ENCODE results near the gene EIF1. TPM values are rescaled to one million over a fixed set of nuclear protein-coding genes. Genes with fewer than 3 reads are reported as not detected.

The EIF1 gene
- total RNA-seq, 2 experiments from 2014 or later = 145 to 659 TPM

DNA sequence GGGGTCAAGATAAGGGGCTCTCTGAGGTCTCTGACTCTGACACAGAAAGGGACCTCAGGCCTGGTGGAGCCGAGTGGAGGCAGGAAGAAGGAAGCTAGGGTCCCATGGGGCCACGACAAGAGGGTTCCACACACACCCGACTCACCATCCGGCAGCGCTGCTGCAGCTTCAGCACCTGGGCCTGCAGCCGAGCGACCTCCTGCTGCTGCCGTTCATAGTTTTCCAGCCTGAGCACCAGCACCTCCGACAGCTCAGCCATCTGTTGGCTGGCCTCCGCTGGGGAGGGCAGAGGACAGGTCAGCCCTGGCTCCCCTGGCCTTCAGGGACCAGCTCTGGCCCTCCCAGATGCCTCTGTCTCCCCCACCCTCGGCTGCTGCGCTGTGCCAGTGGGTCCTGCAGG, 39.4 kb downstream of the EIF1 start:
- H3K36me3 ChIP-seq (ENCODE audit: insufficient read depth, low read length) = no peaks in the 10 kb centered on the region
- H3K4me3 ChIP-seq (ENCODE audit: low read depth, low read length, poor library complexity, severe bottlenecking) = no peak overlapping the region
- H4K20me1 ChIP-seq (ENCODE audit: insufficient read depth, low read length) = no peaks in the 10 kb centered on the region
- intact Hi-C loops (cut with micrococcal nuclease; ENCODE audit: unreplicated experiment) = no loop called here
- POLR2A ChIA-PET = interaction anchor here (0.7 kb wide), 1 partner anchor 87 kb away, joined by 3 read pairs; no protein-coding TSS in a partner anchor
- no TSS peak for BruUV-seq (replicated peaks)
- no peak overlapping the region for H3K4me2 ChIP-seq (ENCODE audit: low read length)
- H3K79me2 ChIP-seq (ENCODE audit: insufficient read depth, low read depth, low read length) = no peaks in the 10 kb centered on the region
- CTCF ChIA-PET (ENCODE audit: unreplicated experiment) = no interaction called here
- H3K4me1 ChIP-seq (ENCODE audit: insufficient read depth, low read length, poor library complexity, severe bottlenecking) = peaks cover 7% of the 10 kb centered on the region
- TF ChIP-seq, protein P1, sequence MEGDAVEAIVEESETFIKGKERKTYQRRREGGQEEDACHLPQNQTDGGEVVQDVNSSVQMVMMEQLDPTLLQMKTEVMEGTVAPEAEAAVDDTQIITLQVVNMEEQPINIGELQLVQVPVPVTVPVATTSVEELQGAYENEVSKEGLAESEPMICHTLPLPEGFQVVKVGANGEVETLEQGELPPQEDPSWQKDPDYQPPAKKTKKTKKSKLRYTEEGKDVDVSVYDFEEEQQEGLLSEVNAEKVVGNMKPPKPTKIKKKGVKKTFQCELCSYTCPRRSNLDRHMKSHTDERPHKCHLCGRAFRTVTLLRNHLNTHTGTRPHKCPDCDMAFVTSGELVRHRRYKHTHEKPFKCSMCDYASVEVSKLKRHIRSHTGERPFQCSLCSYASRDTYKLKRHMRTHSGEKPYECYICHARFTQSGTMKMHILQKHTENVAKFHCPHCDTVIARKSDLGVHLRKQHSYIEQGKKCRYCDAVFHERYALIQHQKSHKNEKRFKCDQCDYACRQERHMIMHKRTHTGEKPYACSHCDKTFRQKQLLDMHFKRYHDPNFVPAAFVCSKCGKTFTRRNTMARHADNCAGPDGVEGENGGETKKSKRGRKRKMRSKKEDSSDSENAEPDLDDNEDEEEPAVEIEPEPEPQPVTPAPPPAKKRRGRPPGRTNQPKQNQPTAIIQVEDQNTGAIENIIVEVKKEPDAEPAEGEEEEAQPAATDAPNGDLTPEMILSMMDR (conservative IDR thresholded peaks at IDR 0.05; ENCODE audit: low read length) = no peak
- no peak for TF ChIP-seq EZH2phosphoT487 (IDR thresholded peaks at IDR 0.05; ENCODE audit: borderline replicate concordance, low read depth, low read length)
- no peaks in the 10 kb centered on the region for H3K9me2 ChIP-seq (ENCODE audit: insufficient read depth, low read length)
- peak; percentile 40 for DNase-seq (ENCODE audit: low spot score)
- H2AFZ ChIP-seq (ENCODE audit: low read length) = no peak overlapping the region
- no peaks in the 10 kb centered on the region for H3K9me3 ChIP-seq (ENCODE audit: low read length)
- H3K27ac ChIP-seq (ENCODE audit: low read depth, low read length, poor library complexity, severe bottlenecking) = no peak overlapping the region

DNA sequence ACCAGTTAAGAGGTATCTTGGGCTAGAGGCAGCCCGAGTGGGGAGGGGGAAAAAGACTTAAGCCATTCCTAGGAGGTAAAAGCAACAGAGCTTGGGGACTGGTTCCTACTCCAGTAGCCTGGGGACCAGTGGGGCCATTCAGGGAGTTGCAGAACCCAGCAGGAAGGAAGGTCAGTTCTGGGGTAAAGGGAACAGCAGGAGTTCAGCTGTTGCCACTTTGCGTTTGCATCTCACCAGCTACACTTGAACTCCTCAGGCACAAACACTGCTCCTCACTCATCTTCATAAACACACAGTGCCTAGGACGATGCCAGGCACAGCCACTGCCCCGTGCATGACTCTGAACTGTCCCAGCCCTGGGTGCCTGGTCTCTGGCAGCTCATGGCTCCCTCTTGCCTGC, 41.8 kb downstream of the EIF1 start:
- TF ChIP-seq, protein P1 (conservative IDR thresholded peaks at IDR 0.05; ENCODE audit: low read length) = no peak
- no peak for TF ChIP-seq EZH2phosphoT487 (IDR thresholded peaks at IDR 0.05; ENCODE audit: borderline replicate concordance, low read depth, low read length)
- Histone ChIP-seq H3K9me3 (ENCODE audit: low read length) (no peaks in the 10 kb centered on the region), H3K79me2 (ENCODE audit: insufficient read depth, low read depth, low read length) (no peaks in the 10 kb centered on the region), H3K4me1 (ENCODE audit: insufficient read depth, low read length, poor library complexity, severe bottlenecking) (peaks cover 7% of the 10 kb centered on the region), H3K36me3 (ENCODE audit: insufficient read depth, low read length) (no peaks in the 10 kb centered on the region), H3K4me2 (ENCODE audit: low read length) (no peak overlapping the region), H2AFZ (ENCODE audit: low read length) (no peak overlapping the region), H3K27ac (ENCODE audit: low read depth, low read length, poor library complexity, severe bottlenecking) (no peak overlapping the region), H3K9me2 (ENCODE audit: insufficient read depth, low read length) (no peaks in the 10 kb centered on the region), H4K20me1 (ENCODE audit: insufficient read depth, low read length) (no peaks in the 10 kb centered on the region), H3K4me3 (ENCODE audit: low read depth, low read length, poor library complexity, severe bottlenecking) (no peak overlapping the region)
- ChIA-PET CTCF (ENCODE audit: unreplicated experiment) (interaction anchor here (0.6 kb wide), 1 partner anchor 30 kb away, joined by 3 read pairs; no protein-coding TSS in a partner anchor), POLR2A (interaction anchor here (0.7 kb wide), 1 partner anchor 56 kb away, joined by 3 read pairs; the partner anchor contains the start of gene JUP)
- no peak for DNase-seq (ENCODE audit: low spot score)
- intact Hi-C loops (cut with micrococcal nuclease; ENCODE audit: unreplicated experiment) = loop anchor here (10.0 kb wide), 1 partner anchor 384 kb away; the partner anchor contains the start of gene DHX58
- BruUV-seq (replicated peaks) = no TSS peak

DNA sequence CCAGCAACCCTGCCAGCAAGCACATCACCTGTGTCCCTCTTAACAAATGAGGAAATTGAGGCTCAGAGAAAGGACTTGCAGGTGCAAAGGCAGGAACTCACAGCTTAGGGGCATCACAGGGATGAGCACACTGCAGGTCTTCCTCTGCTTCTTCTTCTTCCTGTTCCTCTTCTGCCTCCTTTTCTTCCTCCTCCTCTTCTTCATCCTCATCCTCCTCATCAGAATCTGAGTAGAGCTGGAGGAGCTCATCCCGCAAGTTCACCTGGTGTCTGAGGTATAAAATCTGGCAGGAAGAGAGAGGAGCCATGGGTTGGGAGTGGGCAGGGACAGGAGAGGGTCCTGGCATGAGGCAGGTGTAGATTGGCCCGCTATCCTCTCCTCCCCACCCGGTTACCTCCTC, 43.2 kb downstream of the EIF1 start:
- H3K27ac ChIP-seq (ENCODE audit: low read depth, low read length, poor library complexity, severe bottlenecking) = no peak overlapping the region
- TF ChIP-seq EZH2phosphoT487 (IDR thresholded peaks at IDR 0.05; ENCODE audit: borderline replicate concordance, low read depth, low read length) = no peak
- TF ChIP-seq, protein P1 (conservative IDR thresholded peaks at IDR 0.05; ENCODE audit: low read length) = no peak
- no peaks in the 10 kb centered on the region for H3K79me2 ChIP-seq (ENCODE audit: insufficient read depth, low read depth, low read length)
- ChIA-PET POLR2A (interaction anchor here (0.6 kb wide), 2 partner anchors 139 to 234 kb away, joined by 3 to 5 read pairs; no protein-coding TSS in a partner anchor), CTCF (ENCODE audit: unreplicated experiment) (no interaction called here)
- intact Hi-C loops (cut with micrococcal nuclease; ENCODE audit: unreplicated experiment) = loop anchor here (10.0 kb wide), 1 partner anchor 383 kb away; the partner anchor contains the start of gene DHX58
- H3K4me1 ChIP-seq (ENCODE audit: insufficient read depth, low read length, poor library complexity, severe bottlenecking) = peaks cover 7% of the 10 kb centered on the region
- no peaks in the 10 kb centered on the region for H4K20me1 ChIP-seq (ENCODE audit: insufficient read depth, low read length)
- H2AFZ ChIP-seq (ENCODE audit: low read length) = no peak overlapping the region
- no peaks in the 10 kb centered on the region for H3K9me2 ChIP-seq (ENCODE audit: insufficient read depth, low read length)
- no peaks in the 10 kb centered on the region for H3K36me3 ChIP-seq (ENCODE audit: insufficient read depth, low read length)
- no peak overlapping the region for H3K4me3 ChIP-seq (ENCODE audit: low read depth, low read length, poor library complexity, severe bottlenecking)
- peak; percentile 33 for DNase-seq (ENCODE audit: low spot score)
- no TSS peak for BruUV-seq (replicated peaks)
- no peak overlapping the region for H3K4me2 ChIP-seq (ENCODE audit: low read length)
- no peaks in the 10 kb centered on the region for H3K9me3 ChIP-seq (ENCODE audit: low read length)

Measured in OCI-LY7 (cell line).